GM19043 (cell line): ENCODE measurements around the gene MSANTD2.

Experiments used
- ATAC-seq: cut with Tn5 transposase; IDR thresholded peaks from one replicate; pipeline ENCODE4 v1.9.1; 2021; ENCODE audit warnings: low read depth; ENCODE audit not compliant: unreplicated experiment

Gene MSANTD2

GRCh38 chr11:124739479-124740276 lies 60.5 kb downstream of the MSANTD2 start, which contains the start of gene NRGN:
Gene NRGN, plus strand, starts transcription at chr11:124739942. Its CDS starts 143 bp downstream, at chr11:124740085.
- peak; percentile 99 for ATAC-seq

GRCh38 chr11:124738713-124739478 lies 61.3 kb downstream of the MSANTD2 start:
- no peak for ATAC-seq

GRCh38 chr11:124737638-124738305 lies 62.4 kb downstream of the MSANTD2 start:
- no peak for ATAC-seq

GRCh38 chr11:124736736-124737135 lies 63.5 kb downstream of the MSANTD2 start:
- ATAC-seq: no peak

- ATAC-seq: no peak
Measured at GRCh38 chr11:124732230-124732629, 68.0 kb downstream of the MSANTD2 start.

GRCh38 chr11:124729571-124729970 lies 70.6 kb downstream of the MSANTD2 start:
- no peak for ATAC-seq

- ATAC-seq: no peak
Measured at GRCh38 chr11:124728134-124728533, 72.1 kb downstream of the MSANTD2 start.

- no peak for ATAC-seq
Measured at GRCh38 chr11:124727474-124727873, 72.7 kb downstream of the MSANTD2 start.

GRCh38 chr11:124725719-124726105 lies 74.5 kb downstream of the MSANTD2 start:
- peak; percentile 11 for ATAC-seq

- peak; percentile 93 for ATAC-seq
Measured at GRCh38 chr11:124724979-124725718, 75.1 kb downstream of the MSANTD2 start.

GRCh38 chr11:124722176-124722575 lies 78.0 kb downstream of the MSANTD2 start:
- ATAC-seq: no peak

- no peak for ATAC-seq
Measured at GRCh38 chr11:124719534-124719933, 80.7 kb downstream of the MSANTD2 start.

GRCh38 chr11:124718801-124719200 lies 81.4 kb downstream of the MSANTD2 start:
- no peak for ATAC-seq

GRCh38 chr11:124717786-124718651 lies 82.2 kb downstream of the MSANTD2 start:
- ATAC-seq: no peak

- ATAC-seq: no peak
Measured at GRCh38 chr11:124717421-124717785, 82.8 kb downstream of the MSANTD2 start.

GRCh38 chr11:124716591-124716990 lies 83.6 kb downstream of the MSANTD2 start:
- ATAC-seq: no peak
